HCT116 (cell line): Measurements from ENCODE around the gene MKRN1. TPM values are rescaled to one million over a fixed set of nuclear protein-coding genes. Genes with fewer than 3 reads are reported as not detected.

Experiments
- ATAC-seq: fragments of 200-7000 bp; cut with Tn5 transposase; 2 replicates; pipeline ENCODE4 v1.9.1; 2020; ENCODE audit warnings: mild to moderate bottlenecking, moderate library complexity
- BruUV-seq: library from RNA; stranded (reverse); fragments of 400-500 nt; replicated peaks from 2 replicates; lab custom pipeline; 2021; lab: Mats Ljungman, UMichigan
- CTCF ChIA-PET: fragments of 300-600 bp; sonication (Branson Sonifier 250); formaldehyde crosslinking; loops from one replicate; lab custom pipeline; 2021; ENCODE audit warnings: antibody characterized with exemption; lab: Charles Lee
- POLR2A ChIA-PET: fragments of 300-600, 350-600 bp; sonication (Branson Sonifier 250); formaldehyde crosslinking; loops from one replicate; lab custom pipeline; 2021; ENCODE audit warnings: antibody characterized with exemption; lab: Charles Lee
- RAD21 ChIA-PET, 2 experiments: fragments of 300-600 bp; sonication (Branson Sonifier 250); formaldehyde crosslinking; loops; one replicate each; lab custom pipeline; 2023; ENCODE audit warnings: low total read pairs in 2 of 2; ENCODE audit not compliant: uncharacterized antibody in 2 of 2, unreplicated experiment in 2 of 2, low non-redundant PET in 1 of 2; lab: Charles Lee
- DNase-seq: peaks from one replicate; pipeline ENCODE4 v3.0.0-alpha.2; 2010; ENCODE audit warnings: low read depth, low spot score
- H2AFZ ChIP-seq: fragments of 200-600 bp; shearing (Covaris generic), sonication (generic); 2 replicates; pipeline ENCODE4 v1.6.1; 2017; ENCODE audit warnings: low read depth, mixed run types, mixed read lengths, antibody characterized with exemption, low read length; ENCODE audit not compliant: poor library complexity, severe bottlenecking
- H3K27ac ChIP-seq: 2 replicates; pipeline ENCODE4 v1.5.1; 2012; ENCODE audit warnings: low read depth, low read length
- H3K27me3 ChIP-seq: fragments of 200-600 bp; sonication (generic); 2 replicates; pipeline ENCODE4 v1.6.1; 2016; ENCODE audit warnings: mixed run types, low read length, mixed read lengths; ENCODE audit not compliant: insufficient read depth
- H3K36me3 ChIP-seq, 2 experiments: fragments of 200-500 bp in 1 of 2; fragments of 200-600 bp in 1 of 2; sonication (Bioruptor generic) in 1 of 2; sonication (generic) in 1 of 2; 2 replicates each; pipeline versions ENCODE4 v1.5.1 to v1.6.1; 2014 to 2016; ENCODE audit warnings: low read length in 2 of 2, inconsistent platforms in 1 of 2, mixed read lengths in 1 of 2, mixed run types in 1 of 2; ENCODE audit not compliant: insufficient read depth in 2 of 2, control insufficient read depth in 1 of 2
- H3K4me1 ChIP-seq, 2 experiments: fragments of 200-600 bp in 1 of 2; sonication (generic) in 1 of 2; 2 replicates each; pipeline versions ENCODE4 v1.5.1 to v1.6.1; 2012 to 2017; ENCODE audit warnings: low read length in 2 of 2, inconsistent platforms in 1 of 2, mild to moderate bottlenecking in 1 of 2, mixed read lengths in 1 of 2, mixed run types in 1 of 2, moderate library complexity in 1 of 2; ENCODE audit not compliant: insufficient read depth in 2 of 2, control insufficient read depth in 1 of 2
- H3K4me2 ChIP-seq: fragments of 200-600 bp; sonication (generic); 2 replicates; pipeline ENCODE4 v1.6.1; 2017; ENCODE audit warnings: mixed run types, low read length, mixed read lengths
- H3K4me3 ChIP-seq, 2 experiments: fragments of 200-600 bp in 1 of 2; sonication (generic) in 1 of 2; replicated peaks in 1 of 2; 2 replicates each; pipeline ENCODE4 v1.5.1; 2011 to 2016; ENCODE audit warnings: low read length in 2 of 2, control low read depth in 1 of 2, low read depth in 1 of 2, mild to moderate bottlenecking in 1 of 2, mixed read lengths in 1 of 2, mixed run types in 1 of 2
- H3K79me2 ChIP-seq: fragments of 200-600 bp; sonication (generic); 2 replicates; pipeline ENCODE4 v1.6.1; 2017; ENCODE audit warnings: mild to moderate bottlenecking, mixed run types, low read length, moderate library complexity, mixed read lengths; ENCODE audit not compliant: insufficient read depth
- H3K9ac ChIP-seq: fragments of 200-600 bp; sonication (generic); 2 replicates; pipeline ENCODE4 v1.6.1; 2016; ENCODE audit warnings: low read length, mixed read lengths
- H3K9me2 ChIP-seq: fragments of 200-600 bp; sonication (generic), shearing (Covaris generic); 2 replicates; pipeline ENCODE4 v1.6.1; 2017; ENCODE audit warnings: mixed run types, mild to moderate bottlenecking, moderate library complexity; ENCODE audit not compliant: insufficient read depth
- H3K9me3 ChIP-seq, 2 experiments: fragments of 200-500 bp in 1 of 2; fragments of 200-600 bp in 1 of 2; sonication (Bioruptor generic) in 1 of 2; sonication (generic) in 1 of 2; 2 replicates each; pipeline ENCODE4 v1.6.1; 2014 to 2017; ENCODE audit warnings: low read length in 2 of 2, mixed read lengths in 2 of 2, inconsistent platforms in 1 of 2, low read depth in 1 of 2, mild to moderate bottlenecking in 1 of 2, mixed run types in 1 of 2, moderate library complexity in 1 of 2; ENCODE audit not compliant: control insufficient read depth in 1 of 2, insufficient read depth in 1 of 2
- H4K20me1 ChIP-seq: fragments of 200-600 bp; sonication (generic), shearing (Covaris generic); 2 replicates; pipeline ENCODE4 v1.6.1; 2017; ENCODE audit warnings: mixed run types, mild to moderate bottlenecking, moderate library complexity; ENCODE audit not compliant: insufficient read depth
- CBX3 ChIP-seq: IDR thresholded peaks from 2 replicates; pipeline ENCODE4 v1.6.1; 2012; ENCODE audit warnings: low read depth
- CEBPB ChIP-seq: IDR thresholded peaks from 2 replicates; pipeline ENCODE4 v1.6.1; 2012; ENCODE audit warnings: low read depth
- EGR1 ChIP-seq: IDR thresholded peaks from 2 replicates; pipeline ENCODE4 v1.6.1; 2012; ENCODE audit warnings: low read depth
- EZH2 ChIP-seq: fragments of 200-600 bp; sonication (generic); IDR thresholded peaks from 2 replicates; pipeline ENCODE4 v1.6.1; 2017; ENCODE audit warnings: antibody characterized with exemption, mixed run types
- RAD21 ChIP-seq: IDR thresholded peaks from 2 replicates; pipeline ENCODE4 v1.6.1; 2012; ENCODE audit warnings: low read depth, mild to moderate bottlenecking
- REST ChIP-seq: IDR thresholded peaks from 2 replicates; pipeline ENCODE4 v1.6.1; 2012; ENCODE audit warnings: low read depth
- SIN3A ChIP-seq: IDR thresholded peaks from 2 replicates; pipeline ENCODE4 v1.6.1; 2012; ENCODE audit warnings: low read depth
- SRF ChIP-seq: IDR thresholded peaks from 2 replicates; pipeline ENCODE4 v1.6.1; 2012; ENCODE audit warnings: low read depth
- TCF7L2 ChIP-seq: IDR thresholded peaks from 2 replicates; pipeline ENCODE4 v1.7.0; 2011; ENCODE audit warnings: borderline replicate concordance, inconsistent platforms; ENCODE audit not compliant: insufficient read depth, insufficient read length; ENCODE audit errors: extremely low read depth
- ZBTB33 ChIP-seq: IDR thresholded peaks from 2 replicates; pipeline ENCODE4 v1.6.1; 2011; ENCODE audit warnings: mild to moderate bottlenecking, low read length, moderate library complexity; ENCODE audit not compliant: insufficient replicate concordance; ENCODE audit errors: extremely low read depth
- intact Hi-C: fragments of 100-400 bp; cut with micrococcal nuclease; formaldehyde crosslinking; loops from 2 replicates; pipeline ENCODE4 v1.10.0; 2022
- total RNA-seq: library from RNA; stranded (reverse); gene quantifications from one replicate; pipeline ENCODE4 v1.2.1, GENCODE V29; 2021; ENCODE audit not compliant: unreplicated experiment
- TF ChIP-seq, protein P1 (sequence below): IDR thresholded peaks from 2 replicates; pipeline ENCODE4 v1.6.1; 2012
- TF ChIP-seq, protein P2 (sequence below): IDR thresholded peaks from 2 replicates; pipeline ENCODE4 v1.6.1; 2012

MKRN1 gene
- total RNA-seq, 1 experiment from 2014 or later, result 95.0 TPM

DNA sequence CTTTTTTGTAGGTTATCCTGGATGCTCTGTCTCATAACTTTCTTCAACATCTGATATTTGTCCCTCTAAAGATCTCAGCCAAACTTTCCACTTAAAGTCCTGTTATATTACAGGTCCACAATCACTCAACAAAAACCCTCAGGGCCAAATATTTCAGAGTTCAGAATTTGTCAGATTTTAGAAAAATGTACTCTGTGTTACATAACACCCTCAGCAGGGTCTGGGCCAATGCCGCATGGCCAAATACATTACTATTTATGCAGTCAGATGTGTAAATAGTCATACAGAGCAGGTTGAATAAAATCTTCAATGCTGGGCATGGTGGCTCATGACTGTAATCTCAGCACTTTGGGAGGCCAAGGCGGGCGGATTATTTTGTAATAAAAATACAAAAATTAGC lies 63.9 kb downstream of the MKRN1 start:
- POLR2A ChIA-PET, result no interaction called here
- Histone ChIP-seq H3K4me3 (no peak overlapping the region), H3K27ac (no peak overlapping the region), H3K4me1 (no peaks in the 10 kb centered on the region), H3K27me3 (no peaks in the 10 kb centered on the region), H3K36me3 (no peaks in the 10 kb centered on the region), H3K9me3 (no peaks in the 10 kb centered on the region), H2AFZ (no peak overlapping the region), H3K9me2 (no peaks in the 10 kb centered on the region), H3K79me2 (no peaks in the 10 kb centered on the region)
- CTCF ChIA-PET, result no interaction called here
- intact Hi-C loops, result no loop called here
- DNase-seq (no peak), ATAC-seq (no peak)
- TF ChIP-seq CBX3 (no peak), EGR1 (no peak), SIN3A (no peak), CEBPB (no peak), REST (no peak), EZH2 (no peak), SRF (no peak), TCF7L2 (no peak), ZBTB33 (no peak), RAD21 (no peak)
- TF ChIP-seq, protein P1, sequence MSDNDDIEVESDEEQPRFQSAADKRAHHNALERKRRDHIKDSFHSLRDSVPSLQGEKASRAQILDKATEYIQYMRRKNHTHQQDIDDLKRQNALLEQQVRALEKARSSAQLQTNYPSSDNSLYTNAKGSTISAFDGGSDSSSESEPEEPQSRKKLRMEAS, result no peak
- TF ChIP-seq, protein P2, sequence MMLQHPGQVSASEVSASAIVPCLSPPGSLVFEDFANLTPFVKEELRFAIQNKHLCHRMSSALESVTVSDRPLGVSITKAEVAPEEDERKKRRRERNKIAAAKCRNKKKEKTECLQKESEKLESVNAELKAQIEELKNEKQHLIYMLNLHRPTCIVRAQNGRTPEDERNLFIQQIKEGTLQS, result no peak
- TF ChIP-seq, all 23 proteins: peak for 0
- Histone ChIP-seq H3K4me2 (no peak overlapping the region), H3K9ac (no peak overlapping the region), H4K20me1 (no peaks in the 10 kb centered on the region)
- RAD21 ChIA-PET, result no interaction called here
- no TSS peak for BruUV-seq
